Measurements from ENCODE around the gene MEX3A.

The MEX3A gene

GRCh38 chr1:156098784-156099183, 16.5 kb upstream of the MEX3A start:
- no peak for TF ChIP-seq CTCF (IDR thresholded peaks at IDR 0.05; ENCODE audit: low read depth, low read length, missing control alignments)
- no peak for DNase-seq (ENCODE audit: extremely low read depth, low read depth)
- no peak overlapping the region for H3K4me3 ChIP-seq (replicated peaks; ENCODE audit: low read depth, low read length)

GRCh38 chr1:156097499-156098178, 15.4 kb upstream of the MEX3A start:
- no peak overlapping the region for H3K4me3 ChIP-seq (replicated peaks; ENCODE audit: low read depth, low read length)
- no peak for TF ChIP-seq CTCF (IDR thresholded peaks at IDR 0.05; ENCODE audit: low read depth, low read length, missing control alignments)
- DNase-seq (ENCODE audit: extremely low read depth, low read depth): no peak

- no peak overlapping the region for H3K4me3 ChIP-seq (replicated peaks; ENCODE audit: low read depth, low read length)
- DNase-seq (ENCODE audit: extremely low read depth, low read depth): no peak
- TF ChIP-seq CTCF (IDR thresholded peaks at IDR 0.05; ENCODE audit: low read depth, low read length, missing control alignments): peak; percentile 99
These were observed 14.6 kb upstream of the MEX3A start for GRCh38 chr1:156096640-156097391.

- no peak for TF ChIP-seq CTCF (IDR thresholded peaks at IDR 0.05; ENCODE audit: low read depth, low read length, missing control alignments)
- no peak for DNase-seq (ENCODE audit: extremely low read depth, low read depth)
- H3K4me3 ChIP-seq (replicated peaks; ENCODE audit: low read depth, low read length): no peak overlapping the region
These were observed 13.7 kb upstream of the MEX3A start for GRCh38 chr1:156095906-156096508.

- TF ChIP-seq CTCF (IDR thresholded peaks at IDR 0.05; ENCODE audit: low read depth, low read length, missing control alignments): no peak
- no peak overlapping the region for H3K4me3 ChIP-seq (replicated peaks; ENCODE audit: low read depth, low read length)
- no peak for DNase-seq (ENCODE audit: extremely low read depth, low read depth)
These were observed 9.3 kb upstream of the MEX3A start for GRCh38 chr1:156091610-156092009.

- peak; percentile 75 for TF ChIP-seq CTCF (IDR thresholded peaks at IDR 0.05; ENCODE audit: low read depth, low read length, missing control alignments)
- no peak for DNase-seq (ENCODE audit: extremely low read depth, low read depth)
These were observed 8.5 kb upstream of the MEX3A start for GRCh38 chr1:156090840-156091188.

More at GRCh38 chr1:156090840-156091188, 8.5 kb upstream of the MEX3A start:
- H3K4me3 ChIP-seq (replicated peaks; ENCODE audit: low read depth, low read length): no peak overlapping the region
